Measurements from ENCODE around the gene SERTAD2.

Gene SERTAD2

GRCh38 chr2:64672708-64673107 is 19.0 kb upstream of the SERTAD2 start:
- no peak for DNase-seq

GRCh38 chr2:64670047-64670446 is 16.3 kb upstream of the SERTAD2 start:
- DNase-seq: no peak

GRCh38 chr2:64669288-64669687 is 15.6 kb upstream of the SERTAD2 start:
- DNase-seq: no peak

GRCh38 chr2:64668542-64668941 is 14.8 kb upstream of the SERTAD2 start:
- no peak for DNase-seq

GRCh38 chr2:64667535-64667934 is 13.8 kb upstream of the SERTAD2 start:
- no peak for DNase-seq

- no peak for DNase-seq
Observed at GRCh38 chr2:64666810-64667438, 13.2 kb upstream of the SERTAD2 start.

- no peak for DNase-seq
Observed at GRCh38 chr2:64665709-64666108, 12.0 kb upstream of the SERTAD2 start.

GRCh38 chr2:64663402-64663801 is 9.7 kb upstream of the SERTAD2 start:
- DNase-seq: no peak

GRCh38 chr2:64661741-64662169 is 8.0 kb upstream of the SERTAD2 start:
- DNase-seq: no peak

- no peak for DNase-seq
Observed at GRCh38 chr2:64659252-64659651, 5.5 kb upstream of the SERTAD2 start.

GRCh38 chr2:64658269-64658668 is 4.6 kb upstream of the SERTAD2 start:
- no peak for DNase-seq

GRCh38 chr2:64657411-64657810 is 3.7 kb upstream of the SERTAD2 start:
- no peak for DNase-seq

- no peak for DNase-seq
Observed at GRCh38 chr2:64656379-64656778, 2.7 kb upstream of the SERTAD2 start.

- no peak for DNase-seq
Observed at GRCh38 chr2:64655873-64656272, 2.2 kb upstream of the SERTAD2 start.

GRCh38 chr2:64655018-64655664 is 1.4 kb upstream of the SERTAD2 start:
- DNase-seq: no peak

GRCh38 chr2:64654063-64654811 is 524 bp upstream of the SERTAD2 start:
- peak; percentile 52 for DNase-seq

GRCh38 chr2:64652231-64653108 is 1.2 kb downstream of the SERTAD2 start:
- peak; percentile 27 for DNase-seq

GRCh38 chr2:64651590-64651989 is 2.1 kb downstream of the SERTAD2 start:
- no peak for DNase-seq

- no peak for DNase-seq
Observed at GRCh38 chr2:64650722-64651338, 2.9 kb downstream of the SERTAD2 start.

GRCh38 chr2:64650296-64650695 is 3.4 kb downstream of the SERTAD2 start:
- DNase-seq: no peak

GRCh38 chr2:64649626-64650025 is 4.1 kb downstream of the SERTAD2 start:
- DNase-seq: no peak

- no peak for DNase-seq
Observed at GRCh38 chr2:64649013-64649484, 4.7 kb downstream of the SERTAD2 start.
